Testis (tissue), 2 donors: Measurements from ENCODE around the gene HMBS.

Experiments
- POLR2A ChIP-seq: fragments of 450-650 bp; IDR thresholded peaks from one replicate; pipeline ENCODE4 v1.6.1; 2017; ENCODE audit warnings: antibody characterized with exemption, mild to moderate bottlenecking, moderate library complexity
- TF ChIP-seq, protein P1 (sequence below), 3 experiments: fragments of 450-650 bp in 2 of 3; fragments of 200-600 bp in 1 of 3; sonication (generic) in 1 of 3; IDR thresholded peaks; one replicate each; pipeline ENCODE4 v1.5.1; 2016 to 2019; ENCODE audit warnings: antibody characterized with exemption in 3 of 3, mild to moderate bottlenecking in 2 of 3, moderate library complexity in 1 of 3

DNA sequence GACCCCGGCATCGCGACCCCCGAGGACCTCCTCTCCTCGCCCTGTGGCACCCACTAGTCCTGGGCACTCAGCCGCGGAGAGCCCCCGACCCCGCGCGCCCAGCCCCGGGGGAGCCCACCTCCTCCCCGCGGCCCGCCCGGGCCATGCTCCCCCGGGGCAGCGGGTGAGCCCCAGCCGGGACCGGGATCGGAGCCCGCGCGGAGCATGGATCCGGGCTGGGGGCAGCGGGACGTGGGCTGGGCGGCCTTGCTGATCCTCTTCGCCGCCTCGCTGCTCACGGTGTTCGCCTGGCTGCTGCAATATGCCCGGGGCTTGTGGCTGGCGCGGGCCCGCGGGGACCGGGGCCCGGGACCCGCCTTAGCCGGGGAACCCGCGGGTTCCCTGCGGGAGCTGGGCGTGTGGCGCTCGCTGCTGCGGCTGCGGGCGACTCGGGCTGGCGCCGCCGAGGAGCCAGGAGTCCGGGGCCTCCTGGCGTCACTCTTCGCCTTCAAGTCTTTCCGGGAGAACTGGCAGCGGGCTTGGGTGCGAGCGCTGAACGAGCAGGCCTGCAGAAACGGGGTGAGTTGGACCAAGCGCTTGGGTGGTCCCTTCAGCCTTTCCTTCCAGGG lies 23.0 kb downstream of the HMBS start:
- TF ChIP-seq, protein P1, sequence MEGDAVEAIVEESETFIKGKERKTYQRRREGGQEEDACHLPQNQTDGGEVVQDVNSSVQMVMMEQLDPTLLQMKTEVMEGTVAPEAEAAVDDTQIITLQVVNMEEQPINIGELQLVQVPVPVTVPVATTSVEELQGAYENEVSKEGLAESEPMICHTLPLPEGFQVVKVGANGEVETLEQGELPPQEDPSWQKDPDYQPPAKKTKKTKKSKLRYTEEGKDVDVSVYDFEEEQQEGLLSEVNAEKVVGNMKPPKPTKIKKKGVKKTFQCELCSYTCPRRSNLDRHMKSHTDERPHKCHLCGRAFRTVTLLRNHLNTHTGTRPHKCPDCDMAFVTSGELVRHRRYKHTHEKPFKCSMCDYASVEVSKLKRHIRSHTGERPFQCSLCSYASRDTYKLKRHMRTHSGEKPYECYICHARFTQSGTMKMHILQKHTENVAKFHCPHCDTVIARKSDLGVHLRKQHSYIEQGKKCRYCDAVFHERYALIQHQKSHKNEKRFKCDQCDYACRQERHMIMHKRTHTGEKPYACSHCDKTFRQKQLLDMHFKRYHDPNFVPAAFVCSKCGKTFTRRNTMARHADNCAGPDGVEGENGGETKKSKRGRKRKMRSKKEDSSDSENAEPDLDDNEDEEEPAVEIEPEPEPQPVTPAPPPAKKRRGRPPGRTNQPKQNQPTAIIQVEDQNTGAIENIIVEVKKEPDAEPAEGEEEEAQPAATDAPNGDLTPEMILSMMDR (IDR thresholded peaks at IDR 0.05): no peak
- no peak for TF ChIP-seq POLR2A
